Mesothelial cell of epicardium (in vitro differentiated cells): Measurements from ENCODE around the gene PTPRT. TPM values are rescaled to one million over a fixed set of nuclear protein-coding genes. Genes with fewer than 3 reads are reported as not detected.

Source experiments
- DNase-seq, 2 experiments: peaks; one replicate each; pipeline ENCODE4 v3.0.0; 2021; ENCODE audit warnings: low spot score in 2 of 2; ENCODE audit not compliant: unreplicated experiment in 2 of 2
- H3K27ac Mint-ChIP-seq: 2 replicates; pipeline ENCODE4 v1.8.0; 2021; ENCODE audit warnings: mixed read lengths
- H3K27me3 Mint-ChIP-seq: 2 replicates; pipeline ENCODE4 v1.8.0; 2021; ENCODE audit warnings: low read depth, mixed read lengths
- H3K36me3 Mint-ChIP-seq: 2 replicates; pipeline ENCODE4 v1.8.0; 2021; ENCODE audit warnings: mixed read lengths
- H3K4me1 Mint-ChIP-seq: 2 replicates; pipeline ENCODE4 v1.8.0; 2021; ENCODE audit warnings: mixed read lengths
- H3K4me3 Mint-ChIP-seq: 2 replicates; pipeline ENCODE4 v1.8.0; 2021; ENCODE audit warnings: mild to moderate bottlenecking, moderate library complexity, mixed read lengths
- H3K9me3 Mint-ChIP-seq: 2 replicates; pipeline ENCODE4 v1.8.0; 2021; ENCODE audit warnings: mixed read lengths
- CTCF ChIP-seq: fragments of 200-600 bp; sonication (generic); IDR thresholded peaks from one replicate; pipeline ENCODE4 v1.5.0; 2021; ENCODE audit warnings: antibody characterized with exemption; ENCODE audit not compliant: unreplicated experiment
- total RNA-seq: library from RNA; stranded (reverse); gene quantifications from 3 replicates; pipeline ENCODE4 v1.2.1, GENCODE V29; 2021

PTPRT gene
- total RNA-seq, 1 donor from 2014 or later: 0.80 TPM

- TF ChIP-seq CTCF: no peak
- H3K4me1 Mint-ChIP-seq: no peaks in the 10 kb centered on the region
- H3K27me3 Mint-ChIP-seq: no peaks in the 10 kb centered on the region
- no peak overlapping the region for H3K4me3 Mint-ChIP-seq
- H3K9me3 Mint-ChIP-seq: no peaks in the 10 kb centered on the region
- H3K36me3 Mint-ChIP-seq: no peaks in the 10 kb centered on the region
- DNase-seq: no peak
- H3K27ac Mint-ChIP-seq: no peak overlapping the region
Measured at GRCh38 chr20:42635699-42636411, 553.9 kb downstream of the PTPRT start.

- Mint-ChIP-seq H3K27me3 (no peaks in the 10 kb centered on the region), H3K36me3 (no peaks in the 10 kb centered on the region), H3K27ac (no peak overlapping the region), H3K9me3 (peaks cover 9% of the 10 kb centered on the region), H3K4me3 (no peak overlapping the region), H3K4me1 (no peaks in the 10 kb centered on the region)
- DNase-seq: no peak
- TF ChIP-seq CTCF: no peak
Measured at GRCh38 chr20:42634156-42634555, 555.5 kb downstream of the PTPRT start.

- no peak for TF ChIP-seq CTCF
- H3K27ac Mint-ChIP-seq: no peak overlapping the region
- peaks cover 11% of the 10 kb centered on the region for H3K9me3 Mint-ChIP-seq
- no peaks in the 10 kb centered on the region for H3K27me3 Mint-ChIP-seq
- no peak for DNase-seq
- H3K4me1 Mint-ChIP-seq: no peaks in the 10 kb centered on the region
- H3K4me3 Mint-ChIP-seq: no peak overlapping the region
- H3K36me3 Mint-ChIP-seq: no peaks in the 10 kb centered on the region
Measured at GRCh38 chr20:42628683-42629082, 561.0 kb downstream of the PTPRT start.

- H3K4me1 Mint-ChIP-seq: no peaks in the 10 kb centered on the region
- H3K36me3 Mint-ChIP-seq: no peaks in the 10 kb centered on the region
- no peak overlapping the region for H3K27ac Mint-ChIP-seq
- no peaks in the 10 kb centered on the region for H3K27me3 Mint-ChIP-seq
- no peak overlapping the region for H3K4me3 Mint-ChIP-seq
- no peak for DNase-seq
- TF ChIP-seq CTCF: no peak
- peaks cover 7% of the 10 kb centered on the region for H3K9me3 Mint-ChIP-seq
Measured at GRCh38 chr20:42613076-42613475, 576.6 kb downstream of the PTPRT start.

GRCh38 chr20:42611889-42612837 lies 577.5 kb downstream of the PTPRT start:
- no peaks in the 10 kb centered on the region for H3K27me3 Mint-ChIP-seq
- no peaks in the 10 kb centered on the region for H3K4me1 Mint-ChIP-seq
- no peak overlapping the region for H3K27ac Mint-ChIP-seq
- no peak for DNase-seq
- no peaks in the 10 kb centered on the region for H3K36me3 Mint-ChIP-seq
- peaks cover 7% of the 10 kb centered on the region for H3K9me3 Mint-ChIP-seq
- no peak for TF ChIP-seq CTCF
- no peak overlapping the region for H3K4me3 Mint-ChIP-seq
